HEK293 (cell line): ENCODE results near the gene CD180.

Experiments
- CTCF ChIP-seq: fragments of 450-650 bp; formaldehyde crosslinking; IDR thresholded peaks from 2 replicates; pipeline ENCODE4 v1.5.1; 2016; ENCODE audit warnings: missing biosample characterization, missing genetic modification characterization
- ZNF302 ChIP-seq: fragments of 450-650 bp; formaldehyde crosslinking; IDR thresholded peaks from 2 replicates; pipeline ENCODE4 v1.5.1; 2016; ENCODE audit warnings: missing biosample characterization, missing genetic modification characterization, low read depth
- ZNF580 ChIP-seq: fragments of 450-650 bp; formaldehyde crosslinking; IDR thresholded peaks from 2 replicates; pipeline ENCODE4 v1.5.1; 2016; ENCODE audit warnings: missing biosample characterization, missing genetic modification characterization
- ZNF629 ChIP-seq: fragments of 450-650 bp; formaldehyde crosslinking; IDR thresholded peaks from 2 replicates; pipeline ENCODE4 v1.5.1; 2017; ENCODE audit warnings: missing biosample characterization, missing genetic modification characterization
- ZNF639 ChIP-seq: fragments of 450-650 bp; formaldehyde crosslinking; IDR thresholded peaks from 2 replicates; pipeline ENCODE4 v1.5.1; 2016; ENCODE audit warnings: missing biosample characterization, missing genetic modification characterization

- no peak for TF ChIP-seq CTCF
- TF ChIP-seq ZNF302 (tag by site-specific recombination) = no peak
- TF ChIP-seq ZNF580 (tag by site-specific recombination) = no peak
- TF ChIP-seq ZNF639 = no peak
- no peak for TF ChIP-seq ZNF629 (tag by site-specific recombination)
Measured at GRCh38 chr5:67163231-67163756, 33.3 kb downstream of the CD180 start.
